GM12878 (cell line): ENCODE measurements around the gene GPR89B. TPM values are rescaled to one million over a fixed set of nuclear protein-coding genes. Genes with fewer than 3 reads are reported as not detected.

ENCODE experiments used
- BACH1 ChIP-seq: fragments of 450-650 bp; IDR thresholded peaks from 2 replicates; pipeline ENCODE4 v1.6.1; 2017; ENCODE audit warnings: mild to moderate bottlenecking, borderline replicate concordance
- BHLHE40 ChIP-seq, 2 experiments: fragments of 450-650 bp in 1 of 2; IDR thresholded peaks; 2 replicates each; pipeline ENCODE4 v1.6.1; 2011 to 2017; ENCODE audit warnings: low read depth in 2 of 2, borderline replicate concordance in 1 of 2, improper control_type of control experiment in 1 of 2, low read length in 1 of 2, mild to moderate bottlenecking in 1 of 2
- CEBPB ChIP-seq, 2 experiments: fragments of 150-350 bp in 1 of 2; IDR thresholded peaks; 2 replicates each; pipeline ENCODE4 v1.6.1; 2012 to 2014; ENCODE audit warnings: low read depth in 2 of 2, low read length in 2 of 2, borderline replicate concordance in 1 of 2, inconsistent platforms in 1 of 2
- CREB1 ChIP-seq: IDR thresholded peaks from 2 replicates; pipeline ENCODE4 v1.6.1; 2012; ENCODE audit warnings: low read depth, mild to moderate bottlenecking, inconsistent platforms
- CREM ChIP-seq: IDR thresholded peaks from 2 replicates; pipeline ENCODE4 v1.6.1; 2014; ENCODE audit warnings: antibody characterized with exemption, low read depth
- EGR1 ChIP-seq, 2 experiments: IDR thresholded peaks; 1 replicate in 1 of 2; 2 replicates in 1 of 2; pipeline ENCODE4 v1.6.1; 2011 to 2012; ENCODE audit warnings: low read depth in 2 of 2, low read length in 2 of 2, borderline replicate concordance in 1 of 2, mild to moderate bottlenecking in 1 of 2, moderate library complexity in 1 of 2
- FOXK2 ChIP-seq: fragments of 450-650 bp; IDR thresholded peaks from 2 replicates; pipeline ENCODE4 v1.6.1; 2017; ENCODE audit warnings: mild to moderate bottlenecking, moderate library complexity
- GABPA ChIP-seq: IDR thresholded peaks from 2 replicates; pipeline ENCODE4 v1.6.1; 2014; ENCODE audit warnings: antibody characterized with exemption, low read depth, mild to moderate bottlenecking, inconsistent platforms
- HCFC1 ChIP-seq: fragments of 150-350 bp; IDR thresholded peaks from 2 replicates; pipeline ENCODE4 v1.6.1; 2014; ENCODE audit warnings: low read length
- IRF4 ChIP-seq: IDR thresholded peaks from 2 replicates; pipeline ENCODE4 v1.6.1; 2011; ENCODE audit warnings: low read depth, low read length
- KLF5 ChIP-seq: fragments of 450-650 bp; IDR thresholded peaks from 2 replicates; pipeline ENCODE4 v1.6.1; 2014; ENCODE audit warnings: mild to moderate bottlenecking; ENCODE audit not compliant: partially characterized antibody
- MTA3 ChIP-seq: IDR thresholded peaks from 2 replicates; pipeline ENCODE4 v1.6.1; 2012; ENCODE audit warnings: low read length, inconsistent platforms, borderline replicate concordance
- PML ChIP-seq: IDR thresholded peaks from 2 replicates; pipeline ENCODE4 v1.6.1; 2012; ENCODE audit warnings: low read length, inconsistent platforms
- POLR2A ChIP-seq: IDR thresholded peaks from 2 replicates; pipeline ENCODE4 v1.6.1; 2011; ENCODE audit warnings: low read depth, mild to moderate bottlenecking, low read length
- RUNX3 ChIP-seq: IDR thresholded peaks from 2 replicates; pipeline ENCODE4 v1.6.1; 2012; ENCODE audit warnings: low read length, inconsistent platforms
- SMAD1 ChIP-seq: fragments of 450-650 bp; IDR thresholded peaks from 2 replicates; pipeline ENCODE4 v1.6.1; 2018; ENCODE audit warnings: mild to moderate bottlenecking, low read depth; ENCODE audit not compliant: partially characterized antibody
- SRF ChIP-seq, 2 experiments: IDR thresholded peaks; 2 replicates each; pipeline ENCODE4 v1.6.1; 2011; ENCODE audit warnings: low read depth in 2 of 2, low read length in 2 of 2, mild to moderate bottlenecking in 1 of 2, moderate library complexity in 1 of 2
- TAF1 ChIP-seq: IDR thresholded peaks from 2 replicates; pipeline ENCODE4 v1.6.1; 2011; ENCODE audit warnings: mild to moderate bottlenecking, low read depth, low read length, borderline replicate concordance
- TCF12 ChIP-seq: IDR thresholded peaks from 2 replicates; pipeline ENCODE4 v1.6.1; 2011; ENCODE audit warnings: low read depth, mild to moderate bottlenecking, low read length
- TCF3 ChIP-seq: IDR thresholded peaks from 2 replicates; pipeline ENCODE4 v1.6.1; 2012; ENCODE audit warnings: low read depth, mild to moderate bottlenecking, low read length, borderline replicate concordance; ENCODE audit not compliant: insufficient read depth
- TCF7 ChIP-seq: IDR thresholded peaks from 2 replicates; pipeline ENCODE4 v1.6.1; 2014; ENCODE audit warnings: antibody characterized with exemption, borderline replicate concordance
- ZBED1 ChIP-seq: IDR thresholded peaks from 2 replicates; pipeline ENCODE4 v1.6.1; 2016; ENCODE audit warnings: borderline replicate concordance
- ZNF592 ChIP-seq: fragments of 450-650 bp; IDR thresholded peaks from 2 replicates; pipeline ENCODE4 v1.6.1; 2017; ENCODE audit warnings: mild to moderate bottlenecking, moderate library complexity
- polyA plus RNA-seq, 11 experiments: library from polyadenylated mRNA; depleted of rRNA in 4 of 11; unstranded in 6 of 11; stranded (reverse) in 5 of 11; fragments of >200 nt; fragmentation: Nextera tagmentation in 4 of 11; fragmentation: Illumina TruSeq in 1 of 11; extraction: Ambion mirVana in 4 of 11; extraction: Trizol in 1 of 11; gene quantifications; 1 replicate in 1 of 11; 2 replicates in 10 of 11; pipeline versions ENCODE4 v1.2.1 to v1.2.3, GENCODE V29; 2011 to 2016; ENCODE audit warnings: inconsistent platforms in 2 of 11, missing spikeins in 2 of 11, low read depth in 1 of 11
- total RNA-seq, 4 experiments: library from RNA; depleted of rRNA in 3 of 4; stranded (reverse); fragments of >200 nt in 3 of 4; fragmentation: Illumina TruSeq in 1 of 4; extraction: Trizol in 1 of 4; gene quantifications; 2 replicates each; pipeline versions ENCODE4 v1.2.1 to v1.2.3, GENCODE V29; 2013 to 2021
- TF ChIP-seq, protein P1 (sequence below): fragments of 450-650 bp; IDR thresholded peaks from 2 replicates; pipeline ENCODE4 v1.6.1; 2016; ENCODE audit warnings: mild to moderate bottlenecking
- TF ChIP-seq, protein P2 (sequence below): IDR thresholded peaks from 2 replicates; pipeline ENCODE4 v1.6.1; 2012; ENCODE audit warnings: low read length, inconsistent platforms

GPR89B gene
- total and polyA plus RNA-seq, 10 of the 15 experiments (the other 5 are each of a cell fraction or from before 2014, with no cell fraction given) = 7.5 to 28.9 (median 16.6) TPM

DNA sequence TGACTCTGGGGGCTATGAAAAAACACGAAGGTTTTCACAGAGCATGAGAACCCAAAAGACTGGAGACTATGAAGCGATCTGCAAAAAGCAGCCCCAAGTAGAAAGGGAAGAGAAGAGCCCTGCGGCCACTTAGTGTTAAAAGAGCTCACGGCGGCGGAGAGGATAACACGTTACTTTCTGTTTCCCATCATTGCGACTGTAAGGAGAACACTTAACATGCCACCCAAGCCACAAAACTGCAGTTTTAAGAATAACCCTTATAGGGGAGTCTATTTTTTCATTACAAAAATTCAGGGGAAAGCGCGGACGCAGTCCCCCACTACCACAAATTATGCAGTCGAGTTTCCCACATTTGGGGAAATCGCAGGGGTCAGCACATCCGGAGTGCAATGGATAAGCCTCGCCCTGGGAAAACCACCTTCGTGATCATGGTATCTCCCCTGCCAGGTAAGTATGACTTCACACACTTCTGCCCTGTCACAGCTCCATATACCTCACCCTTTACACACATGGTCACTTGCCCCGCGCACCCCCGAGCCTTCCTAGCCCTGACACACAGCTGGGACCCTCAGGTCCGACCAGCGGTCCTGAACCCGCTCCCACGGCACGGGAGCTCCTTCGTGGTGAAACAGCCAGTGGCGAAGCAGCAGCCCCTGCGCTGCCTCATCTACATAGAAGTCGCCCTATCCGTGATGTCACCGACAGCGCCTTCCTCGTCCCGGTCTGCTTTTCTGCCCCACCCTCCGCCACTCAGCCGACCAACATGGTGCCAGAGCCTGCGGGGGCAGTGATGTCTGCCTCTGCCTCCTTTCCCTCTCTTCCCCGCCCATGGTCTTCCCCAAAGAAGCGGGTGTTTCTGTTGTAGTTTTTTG is 110.5 kb downstream of the GPR89B start (continued):
- TF ChIP-seq, protein P1, sequence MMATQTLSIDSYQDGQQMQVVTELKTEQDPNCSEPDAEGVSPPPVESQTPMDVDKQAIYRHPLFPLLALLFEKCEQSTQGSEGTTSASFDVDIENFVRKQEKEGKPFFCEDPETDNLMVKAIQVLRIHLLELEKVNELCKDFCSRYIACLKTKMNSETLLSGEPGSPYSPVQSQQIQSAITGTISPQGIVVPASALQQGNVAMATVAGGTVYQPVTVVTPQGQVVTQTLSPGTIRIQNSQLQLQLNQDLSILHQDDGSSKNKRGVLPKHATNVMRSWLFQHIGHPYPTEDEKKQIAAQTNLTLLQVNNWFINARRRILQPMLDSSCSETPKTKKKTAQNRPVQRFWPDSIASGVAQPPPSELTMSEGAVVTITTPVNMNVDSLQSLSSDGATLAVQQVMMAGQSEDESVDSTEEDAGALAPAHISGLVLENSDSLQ = 0 out of 2 replicates have a peak, but pooled peaks have one; percentile 6
- peak; percentile 52 for TF ChIP-seq HCFC1
- peak; percentile 73 for TF ChIP-seq POLR2A
- TF ChIP-seq FOXK2 = peak; percentile 78
- peak; percentile 75 for TF ChIP-seq CREM
- 0 out of 4 replicates have a peak, but pooled peaks of 1 of the 2 experiments have one; percentile 60 for TF ChIP-seq CEBPB (IDR thresholded peaks at IDR 0.05; ENCODE audit: borderline replicate concordance in 1 of 2, low read depth in 2 of 2, low read length in 2 of 2)
- peak; percentile 85 for TF ChIP-seq KLF5
- TF ChIP-seq SMAD1 = peak; percentile 98
- TF ChIP-seq BHLHE40 (IDR thresholded peaks at IDR 0.05; ENCODE audit: borderline replicate concordance in 1 of 2, low read depth in 2 of 2, low read length in 1 of 2) = peak in 1 of 2 experiments; percentile 53; a peak in 1 of 4 replicates
- peak; percentile 94; the same call in 1 of the 2 replicates for TF ChIP-seq TCF3
- TF ChIP-seq TCF7 = peak; percentile 81
- peak; percentile 81 for TF ChIP-seq RUNX3
- TF ChIP-seq, protein P2, sequence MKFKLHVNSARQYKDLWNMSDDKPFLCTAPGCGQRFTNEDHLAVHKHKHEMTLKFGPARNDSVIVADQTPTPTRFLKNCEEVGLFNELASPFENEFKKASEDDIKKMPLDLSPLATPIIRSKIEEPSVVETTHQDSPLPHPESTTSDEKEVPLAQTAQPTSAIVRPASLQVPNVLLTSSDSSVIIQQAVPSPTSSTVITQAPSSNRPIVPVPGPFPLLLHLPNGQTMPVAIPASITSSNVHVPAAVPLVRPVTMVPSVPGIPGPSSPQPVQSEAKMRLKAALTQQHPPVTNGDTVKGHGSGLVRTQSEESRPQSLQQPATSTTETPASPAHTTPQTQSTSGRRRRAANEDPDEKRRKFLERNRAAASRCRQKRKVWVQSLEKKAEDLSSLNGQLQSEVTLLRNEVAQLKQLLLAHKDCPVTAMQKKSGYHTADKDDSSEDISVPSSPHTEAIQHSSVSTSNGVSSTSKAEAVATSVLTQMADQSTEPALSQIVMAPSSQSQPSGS = peak; percentile 94
- peak; percentile 100 for TF ChIP-seq ZBED1
- peak; percentile 96 for TF ChIP-seq MTA3
- TF ChIP-seq SRF (IDR thresholded peaks at IDR 0.05; ENCODE audit: low read depth in 2 of 2, low read length in 2 of 2) = peak in 1 of 2 experiments; percentile 60; a peak in 1 of 4 replicates
- 0 out of 2 replicates have a peak, but pooled peaks have one; percentile 6 for TF ChIP-seq ZNF592
- TF ChIP-seq TAF1 = 0 out of 2 replicates have a peak, but pooled peaks have one; percentile 29
- peak; percentile 96 for TF ChIP-seq BACH1
- TF ChIP-seq CREB1 = peak; percentile 62; the same call in 1 of the 2 replicates
- peak; percentile 86 for TF ChIP-seq TCF12
- TF ChIP-seq PML = peak; percentile 99
- TF ChIP-seq EGR1 (IDR thresholded peaks at IDR 0.05; ENCODE audit: borderline replicate concordance in 1 of 2, low read depth in 2 of 2, low read length in 2 of 2) = peak in 1 of 2 experiments; percentile 54; a peak in 2 of 3 replicates
- peak; percentile 56; the same call in 1 of the 2 replicates for TF ChIP-seq GABPA
- TF ChIP-seq IRF4 = peak; percentile 53
